ENCODE results near the gene COL2A1.

The COL2A1 gene

DNA sequence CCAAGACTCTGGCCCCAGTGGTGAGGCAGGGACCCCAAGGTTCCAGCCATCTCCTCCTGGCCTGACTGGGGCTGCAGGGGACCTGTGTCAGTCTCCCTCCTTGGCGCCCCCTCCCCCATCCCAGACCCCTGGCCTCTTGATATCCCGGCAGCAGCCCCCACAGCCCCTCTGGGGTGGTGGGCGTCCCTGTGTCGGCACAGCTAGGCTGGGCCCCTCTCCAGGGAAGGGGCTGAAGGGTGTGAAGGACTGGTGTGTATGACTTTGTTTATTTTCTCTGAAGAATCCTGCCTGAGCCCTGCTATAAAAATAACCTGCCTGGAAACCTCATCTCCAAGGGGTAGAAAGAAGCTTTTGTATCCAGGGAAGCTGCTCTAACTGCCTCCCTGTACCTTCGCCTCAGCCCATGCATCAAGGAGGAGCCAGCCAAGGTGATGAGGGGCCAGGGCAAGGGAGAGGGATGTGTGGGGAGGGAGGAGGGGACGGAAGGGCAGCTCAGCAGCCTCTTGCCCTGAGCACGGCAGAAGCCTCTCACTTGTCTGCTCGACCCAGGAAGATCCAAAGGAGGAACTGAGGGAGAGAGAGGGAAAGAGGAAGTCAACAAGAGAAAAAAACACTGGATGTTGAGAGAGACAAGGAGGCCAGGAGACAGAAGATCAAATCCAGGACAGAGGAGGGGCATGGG is 25.4 kb upstream of the COL2A1 start:
- H3K4me3 ChIP-seq (ENCODE audit: low read depth, low read length), result no peak overlapping the region
- peak overlapping the region; percentile 17; the same call in 1 of the 2 replicates for H3K27ac ChIP-seq (ENCODE audit: extremely low read depth, low read depth, low read length)
- no peaks in the 10 kb centered on the region for H3K9me3 ChIP-seq (ENCODE audit: control insufficient read depth, insufficient read depth, low read depth, low read length)
- ChIA-PET POLR2A (interaction anchor here (1.3 kb wide), 1 partner anchor 13 kb away, joined by 3 read pairs; no protein-coding TSS in a partner anchor), CTCF (interaction anchor here (0.6 to 1.2 kb wide), 5 partner anchors 21 to 405 kb away, joined by 3 read pairs; no protein-coding TSS in a partner anchor)
- H3K36me3 ChIP-seq (ENCODE audit: control insufficient read depth in 2 of 2, insufficient read depth in 1 of 2, low read length in 2 of 2), result no peaks in the 10 kb centered on the region
- peaks cover 25% of the 10 kb centered on the region for H3K4me1 ChIP-seq (ENCODE audit: control insufficient read depth, insufficient read depth, low read length)
- no peak for TF ChIP-seq KLF10 (tag by site-specific recombination; IDR thresholded peaks at IDR 0.05)
- TF ChIP-seq, protein P1, sequence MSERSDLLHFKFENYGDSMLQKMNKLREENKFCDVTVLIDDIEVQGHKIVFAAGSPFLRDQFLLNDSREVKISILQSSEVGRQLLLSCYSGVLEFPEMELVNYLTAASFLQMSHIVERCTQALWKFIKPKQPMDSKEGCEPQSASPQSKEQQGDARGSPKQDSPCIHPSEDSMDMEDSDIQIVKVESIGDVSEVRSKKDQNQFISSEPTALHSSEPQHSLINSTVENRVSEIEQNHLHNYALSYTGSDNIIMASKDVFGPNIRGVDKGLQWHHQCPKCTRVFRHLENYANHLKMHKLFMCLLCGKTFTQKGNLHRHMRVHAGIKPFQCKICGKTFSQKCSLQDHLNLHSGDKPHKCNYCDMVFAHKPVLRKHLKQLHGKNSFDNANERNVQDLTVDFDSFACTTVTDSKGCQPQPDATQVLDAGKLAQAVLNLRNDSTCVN (tag by site-specific recombination; optimal IDR thresholded peaks at IDR 0.05), result no peak
- 0 out of 2 replicates have a peak, but pooled peaks have one; percentile 13 for TF ChIP-seq ZBTB17 (tag by site-specific recombination; IDR thresholded peaks at IDR 0.05)
- TF ChIP-seq HOXA7 (CRISPR knock-in tag; IDR thresholded peaks at IDR 0.05; ENCODE audit: borderline replicate concordance), result no peak
- TF ChIP-seq, protein P2, sequence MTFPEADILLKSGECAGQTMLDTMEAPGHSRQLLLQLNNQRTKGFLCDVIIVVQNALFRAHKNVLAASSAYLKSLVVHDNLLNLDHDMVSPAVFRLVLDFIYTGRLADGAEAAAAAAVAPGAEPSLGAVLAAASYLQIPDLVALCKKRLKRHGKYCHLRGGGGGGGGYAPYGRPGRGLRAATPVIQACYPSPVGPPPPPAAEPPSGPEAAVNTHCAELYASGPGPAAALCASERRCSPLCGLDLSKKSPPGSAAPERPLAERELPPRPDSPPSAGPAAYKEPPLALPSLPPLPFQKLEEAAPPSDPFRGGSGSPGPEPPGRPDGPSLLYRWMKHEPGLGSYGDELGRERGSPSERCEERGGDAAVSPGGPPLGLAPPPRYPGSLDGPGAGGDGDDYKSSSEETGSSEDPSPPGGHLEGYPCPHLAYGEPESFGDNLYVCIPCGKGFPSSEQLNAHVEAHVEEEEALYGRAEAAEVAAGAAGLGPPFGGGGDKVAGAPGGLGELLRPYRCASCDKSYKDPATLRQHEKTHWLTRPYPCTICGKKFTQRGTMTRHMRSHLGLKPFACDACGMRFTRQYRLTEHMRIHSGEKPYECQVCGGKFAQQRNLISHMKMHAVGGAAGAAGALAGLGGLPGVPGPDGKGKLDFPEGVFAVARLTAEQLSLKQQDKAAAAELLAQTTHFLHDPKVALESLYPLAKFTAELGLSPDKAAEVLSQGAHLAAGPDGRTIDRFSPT (tag by site-specific recombination; IDR thresholded peaks at IDR 0.05), result no peak
- no peak for TF ChIP-seq SALL2 (tag by site-specific recombination; IDR thresholded peaks at IDR 0.05; ENCODE audit: borderline replicate concordance)
- no peak for TF ChIP-seq ZFP69B (tag by site-specific recombination; IDR thresholded peaks at IDR 0.05)
- TF ChIP-seq KLF7 (tag by site-specific recombination; IDR thresholded peaks at IDR 0.05; ENCODE audit: borderline replicate concordance), result no peak
- TF ChIP-seq, protein P3, sequence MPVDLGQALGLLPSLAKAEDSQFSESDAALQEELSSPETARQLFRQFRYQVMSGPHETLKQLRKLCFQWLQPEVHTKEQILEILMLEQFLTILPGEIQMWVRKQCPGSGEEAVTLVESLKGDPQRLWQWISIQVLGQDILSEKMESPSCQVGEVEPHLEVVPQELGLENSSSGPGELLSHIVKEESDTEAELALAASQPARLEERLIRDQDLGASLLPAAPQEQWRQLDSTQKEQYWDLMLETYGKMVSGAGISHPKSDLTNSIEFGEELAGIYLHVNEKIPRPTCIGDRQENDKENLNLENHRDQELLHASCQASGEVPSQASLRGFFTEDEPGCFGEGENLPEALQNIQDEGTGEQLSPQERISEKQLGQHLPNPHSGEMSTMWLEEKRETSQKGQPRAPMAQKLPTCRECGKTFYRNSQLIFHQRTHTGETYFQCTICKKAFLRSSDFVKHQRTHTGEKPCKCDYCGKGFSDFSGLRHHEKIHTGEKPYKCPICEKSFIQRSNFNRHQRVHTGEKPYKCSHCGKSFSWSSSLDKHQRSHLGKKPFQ (tag by site-specific recombination; IDR thresholded peaks at IDR 0.05), result peak; percentile 67; the same call in 1 of the 2 replicates
- no peak for TF ChIP-seq ZIC2 (tag by site-specific recombination; IDR thresholded peaks at IDR 0.05)
- TF ChIP-seq, protein P4, sequence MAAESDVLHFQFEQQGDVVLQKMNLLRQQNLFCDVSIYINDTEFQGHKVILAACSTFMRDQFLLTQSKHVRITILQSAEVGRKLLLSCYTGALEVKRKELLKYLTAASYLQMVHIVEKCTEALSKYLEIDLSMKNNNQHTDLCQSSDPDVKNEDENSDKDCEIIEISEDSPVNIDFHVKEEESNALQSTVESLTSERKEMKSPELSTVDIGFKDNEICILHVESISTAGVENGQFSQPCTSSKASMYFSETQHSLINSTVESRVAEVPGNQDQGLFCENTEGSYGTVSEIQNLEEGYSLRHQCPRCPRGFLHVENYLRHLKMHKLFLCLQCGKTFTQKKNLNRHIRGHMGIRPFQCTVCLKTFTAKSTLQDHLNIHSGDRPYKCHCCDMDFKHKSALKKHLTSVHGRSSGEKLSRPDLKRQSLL (tag by site-specific recombination; IDR thresholded peaks at IDR 0.05), result no peak
- no peak for TF ChIP-seq ZNF677 (tag by site-specific recombination; IDR thresholded peaks at IDR 0.05)
- no peak for TF ChIP-seq ZNF133 (tag by site-specific recombination; IDR thresholded peaks at IDR 0.05)
- TF ChIP-seq, protein P5, sequence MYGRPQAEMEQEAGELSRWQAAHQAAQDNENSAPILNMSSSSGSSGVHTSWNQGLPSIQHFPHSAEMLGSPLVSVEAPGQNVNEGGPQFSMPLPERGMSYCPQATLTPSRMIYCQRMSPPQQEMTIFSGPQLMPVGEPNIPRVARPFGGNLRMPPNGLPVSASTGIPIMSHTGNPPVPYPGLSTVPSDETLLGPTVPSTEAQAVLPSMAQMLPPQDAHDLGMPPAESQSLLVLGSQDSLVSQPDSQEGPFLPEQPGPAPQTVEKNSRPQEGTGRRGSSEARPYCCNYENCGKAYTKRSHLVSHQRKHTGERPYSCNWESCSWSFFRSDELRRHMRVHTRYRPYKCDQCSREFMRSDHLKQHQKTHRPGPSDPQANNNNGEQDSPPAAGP (tag by site-specific recombination; IDR thresholded peaks at IDR 0.05), result no peak
- no peak for TF ChIP-seq ZNF24 (tag by site-specific recombination; IDR thresholded peaks at IDR 0.05)
- TF ChIP-seq ZNF549 (tag by site-specific recombination; IDR thresholded peaks at IDR 0.05), result no peak
- TF ChIP-seq ZNF571 (tag by site-specific recombination; IDR thresholded peaks at IDR 0.05), result no peak
- TF ChIP-seq, protein P6, sequence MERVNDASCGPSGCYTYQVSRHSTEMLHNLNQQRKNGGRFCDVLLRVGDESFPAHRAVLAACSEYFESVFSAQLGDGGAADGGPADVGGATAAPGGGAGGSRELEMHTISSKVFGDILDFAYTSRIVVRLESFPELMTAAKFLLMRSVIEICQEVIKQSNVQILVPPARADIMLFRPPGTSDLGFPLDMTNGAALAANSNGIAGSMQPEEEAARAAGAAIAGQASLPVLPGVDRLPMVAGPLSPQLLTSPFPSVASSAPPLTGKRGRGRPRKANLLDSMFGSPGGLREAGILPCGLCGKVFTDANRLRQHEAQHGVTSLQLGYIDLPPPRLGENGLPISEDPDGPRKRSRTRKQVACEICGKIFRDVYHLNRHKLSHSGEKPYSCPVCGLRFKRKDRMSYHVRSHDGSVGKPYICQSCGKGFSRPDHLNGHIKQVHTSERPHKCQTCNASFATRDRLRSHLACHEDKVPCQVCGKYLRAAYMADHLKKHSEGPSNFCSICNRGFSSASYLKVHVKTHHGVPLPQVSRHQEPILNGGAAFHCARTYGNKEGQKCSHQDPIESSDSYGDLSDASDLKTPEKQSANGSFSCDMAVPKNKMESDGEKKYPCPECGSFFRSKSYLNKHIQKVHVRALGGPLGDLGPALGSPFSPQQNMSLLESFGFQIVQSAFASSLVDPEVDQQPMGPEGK (tag by site-specific recombination; IDR thresholded peaks at IDR 0.05), result no peak
- peak; percentile 16; the same call in 1 of the 2 replicates for TF ChIP-seq ZFHX2 (tag by site-specific recombination; conservative IDR thresholded peaks at IDR 0.05)
- TF ChIP-seq ZNF335 (tag by site-specific recombination; conservative IDR thresholded peaks at IDR 0.05), result peak; percentile 45; the same call in 1 of the 2 replicates
- TF ChIP-seq ZNF624 (tag by site-specific recombination; IDR thresholded peaks at IDR 0.05), result no peak
- no peak for TF ChIP-seq ZNF600 (tag by site-specific recombination; IDR thresholded peaks at IDR 0.05)
- TF ChIP-seq, protein P7, sequence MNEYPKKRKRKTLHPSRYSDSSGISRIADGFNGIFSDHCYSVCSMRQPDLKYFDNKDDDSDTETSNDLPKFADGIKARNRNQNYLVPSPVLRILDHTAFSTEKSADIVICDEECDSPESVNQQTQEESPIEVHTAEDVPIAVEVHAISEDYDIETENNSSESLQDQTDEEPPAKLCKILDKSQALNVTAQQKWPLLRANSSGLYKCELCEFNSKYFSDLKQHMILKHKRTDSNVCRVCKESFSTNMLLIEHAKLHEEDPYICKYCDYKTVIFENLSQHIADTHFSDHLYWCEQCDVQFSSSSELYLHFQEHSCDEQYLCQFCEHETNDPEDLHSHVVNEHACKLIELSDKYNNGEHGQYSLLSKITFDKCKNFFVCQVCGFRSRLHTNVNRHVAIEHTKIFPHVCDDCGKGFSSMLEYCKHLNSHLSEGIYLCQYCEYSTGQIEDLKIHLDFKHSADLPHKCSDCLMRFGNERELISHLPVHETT (tag by site-specific recombination; IDR thresholded peaks at IDR 0.05), result no peak
- peak; percentile 49; the same call in 1 of the 2 replicates for TF ChIP-seq ZNF366 (tag by site-specific recombination; conservative IDR thresholded peaks at IDR 0.05)
- TF ChIP-seq ZBTB48 (tag by site-specific recombination; IDR thresholded peaks at IDR 0.05), result 0 out of 2 replicates have a peak, but pooled peaks have one; percentile 53

Data from HEK293 (cell line).